ENCODE data around the gene BCL2L11.

Gene BCL2L11

GRCh38 chr2:111198701-111199100, 78.0 kb downstream of the BCL2L11 start:
- DNase-seq = no peak

DNA sequence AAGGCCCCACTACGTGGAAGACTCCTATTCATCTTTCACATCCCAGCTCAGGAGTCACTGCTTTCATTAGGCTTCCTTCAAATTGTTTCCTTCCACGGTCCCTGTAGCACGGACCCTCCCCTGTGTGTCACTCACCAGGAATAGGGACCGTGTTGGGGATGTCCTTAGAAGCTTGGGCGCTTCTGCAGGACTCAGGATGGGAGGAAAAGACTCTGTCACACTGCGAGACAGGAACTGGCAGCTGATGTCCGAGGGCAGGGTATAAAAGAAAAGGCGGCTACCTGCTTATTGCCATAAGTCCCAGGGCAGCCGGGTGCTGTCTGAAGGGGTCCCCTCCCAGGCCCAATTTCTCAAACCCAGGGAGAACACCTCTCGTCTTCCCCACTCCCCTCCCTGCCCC, 79.1 kb downstream of the BCL2L11 start:
- no peak for DNase-seq

GRCh38 chr2:111200333-111200881, 79.7 kb downstream of the BCL2L11 start:
- peak; percentile 6 to 38 for DNase-seq

- no peak for DNase-seq
These were observed 80.5 kb downstream of the BCL2L11 start for GRCh38 chr2:111201214-111201613.

GRCh38 chr2:111202266-111203040, 81.7 kb downstream of the BCL2L11 start:
- no peak for DNase-seq

- DNase-seq = no peak
These were observed 84.0 kb downstream of the BCL2L11 start for GRCh38 chr2:111204706-111205105.

DNA sequence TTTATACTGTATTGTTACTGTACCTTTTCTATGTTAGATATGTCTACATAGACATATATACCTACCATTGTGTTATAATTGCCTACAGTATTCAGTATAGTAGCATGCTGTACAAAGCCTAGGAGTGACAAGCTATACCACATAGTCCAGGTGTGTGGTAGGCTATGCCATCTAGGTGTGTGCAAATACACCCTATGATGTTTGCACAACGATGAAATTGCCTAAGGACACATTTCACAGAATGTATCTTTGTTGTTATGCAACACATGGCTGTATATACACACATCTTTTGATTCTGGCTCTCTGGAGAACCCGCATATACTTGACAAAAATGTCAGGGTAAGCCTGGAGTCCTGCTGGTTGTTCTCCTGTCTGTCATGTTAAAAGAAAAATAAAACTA, 85.1 kb downstream of the BCL2L11 start:
- DNase-seq = peak in 1 of 2 experiments; percentile 10

DNA sequence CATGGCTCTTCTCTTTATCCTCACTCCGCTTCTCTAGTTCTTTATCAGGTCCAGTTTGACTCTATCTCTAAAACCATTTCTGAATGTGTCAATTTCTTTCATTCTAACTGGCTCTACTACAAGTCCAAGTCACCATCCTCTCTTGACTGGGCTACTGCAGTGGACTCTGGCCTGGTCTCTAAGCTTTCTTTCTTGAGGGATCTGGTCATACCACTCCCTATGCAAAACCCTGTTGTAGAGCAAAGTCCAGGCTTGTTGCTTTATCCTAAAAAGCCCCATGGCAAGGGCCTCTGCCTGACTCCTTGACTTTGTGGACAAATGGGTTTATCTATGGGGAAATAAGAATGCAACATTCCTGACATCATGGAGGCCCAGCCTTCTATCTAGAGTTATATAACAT, 87.1 kb downstream of the BCL2L11 start:
- DNase-seq = no peak

GRCh38 chr2:111208639-111209038, 87.9 kb downstream of the BCL2L11 start:
- DNase-seq = no peak

- no peak for DNase-seq
These were observed 88.4 kb downstream of the BCL2L11 start for GRCh38 chr2:111209045-111209514.

- DNase-seq = no peak
These were observed 89.3 kb downstream of the BCL2L11 start for GRCh38 chr2:111210036-111210435.

DNA sequence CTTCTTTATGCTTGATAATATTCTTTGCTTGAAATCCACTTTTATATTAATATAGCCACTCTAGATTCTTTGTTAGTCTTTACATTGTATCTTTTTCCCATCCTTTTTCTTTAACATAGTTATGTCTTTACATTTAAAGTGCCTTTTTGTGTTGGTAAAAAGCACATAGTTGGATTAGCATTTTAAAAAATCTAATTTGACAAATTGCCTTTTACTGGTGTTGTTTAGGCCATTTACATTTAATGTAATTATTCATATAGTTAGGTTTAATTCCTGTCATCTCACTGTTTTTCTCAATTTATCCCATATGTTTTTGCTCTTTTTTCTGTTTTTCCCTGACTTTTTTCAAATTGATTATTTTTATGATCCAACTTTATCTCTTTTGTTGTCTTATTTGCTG, 93.2 kb downstream of the BCL2L11 start:
- DNase-seq = no peak

- DNase-seq = no peak
These were observed 96.3 kb downstream of the BCL2L11 start for GRCh38 chr2:111216811-111217652.

All from NCI-H526 (cell line).